HepG2 (cell line): ENCODE data around the gene PPA2. TPM values are rescaled to one million over a fixed set of nuclear protein-coding genes. Genes with fewer than 3 reads are reported as not detected.

ENCODE experiments used
- ATAC-seq: fragments of 200-7000 bp; cut with Tn5 transposase; 3 replicates; pipeline ENCODE4 v1.9.1; 2020; ENCODE audit warnings: mild to moderate bottlenecking, moderate library complexity
- BruUV-seq: library from RNA; stranded (reverse); fragments of 400-500 nt; replicated peaks from 2 replicates; lab custom pipeline; 2021; lab: Mats Ljungman, UMichigan
- CTCF ChIA-PET: fragments of 300-600 bp; formaldehyde crosslinking; extraction: SDS; loops from one replicate; lab custom pipeline; 2021; ENCODE audit warnings: low total read pairs, inconsistent platforms, low intra/inter-chr PET ratio; lab: Yijun Ruan, JAX
- POLR2A ChIA-PET: fragments of 350-600 bp; sonication (Branson Sonifier 250); formaldehyde crosslinking; loops from one replicate; lab custom pipeline; 2020; ENCODE audit warnings: antibody characterized with exemption, inconsistent platforms; lab: Yijun Ruan, JAX
- DNase-seq: peaks from one replicate; pipeline ENCODE4 v3.0.0-alpha.2; 2015; ENCODE audit warnings: low spot score
- FAIRE-seq: peaks from 3 replicates; lab custom pipeline; 2011; peaks lifted over from hg19 to GRCh38; lab: Jason Lieb, UNC
- H2AFZ ChIP-seq: one replicate; pipeline ENCODE4 v1.6.1; 2011; ENCODE audit warnings: low read length, inconsistent platforms
- H3K27ac ChIP-seq: fragments of 300-600 bp; 3 replicates; pipeline ENCODE4 v1.8.0; 2011; ENCODE audit warnings: mixed run types, mild to moderate bottlenecking, mixed read lengths, low read length, inconsistent platforms; ENCODE audit not compliant: insufficient read depth; ENCODE audit errors: extremely low read length
- H3K27me3 ChIP-seq, 2 experiments: fragments of 200-600 bp in 1 of 2; 2 replicates in 1 of 2; 3 replicates in 1 of 2; pipeline versions ENCODE4 v1.6.0 to v1.8.0; 2011; ENCODE audit warnings: low read length in 2 of 2, mild to moderate bottlenecking in 2 of 2, moderate library complexity in 2 of 2, inconsistent platforms in 1 of 2; ENCODE audit not compliant: insufficient read depth in 2 of 2, control insufficient read depth in 1 of 2
- H3K36me3 ChIP-seq, 2 experiments: fragments of 200-600 bp in 1 of 2; replicated peaks in 1 of 2; 2 replicates in 1 of 2; 3 replicates in 1 of 2; pipeline versions ENCODE4 v1.5.1 to v1.8.0; 2011; ENCODE audit warnings: low read length in 2 of 2, inconsistent platforms in 1 of 2; ENCODE audit not compliant: insufficient read depth in 2 of 2, control insufficient read depth in 1 of 2
- H3K4me1 ChIP-seq: 2 replicates; pipeline ENCODE4 v1.5.1; 2012; ENCODE audit warnings: low read length, inconsistent platforms; ENCODE audit not compliant: insufficient read depth
- H3K4me2 ChIP-seq: 2 replicates; pipeline ENCODE4 v1.6.0; 2011; ENCODE audit warnings: low read depth, low read length, inconsistent platforms
- H3K4me3 ChIP-seq, 3 experiments: fragments of 200-600 bp in 1 of 3; sonication (generic), shearing (Covaris generic) in 1 of 3; replicated peaks in 1 of 3; 2 replicates each; pipeline ENCODE4 v1.5.1; 2011 to 2016; ENCODE audit warnings: low read length in 3 of 3, inconsistent platforms in 2 of 3, low read depth in 2 of 3, mild to moderate bottlenecking in 2 of 3, control low read depth in 1 of 3, mixed read lengths in 1 of 3; ENCODE audit not compliant: insufficient read depth in 1 of 3
- H3K79me2 ChIP-seq: one replicate; pipeline ENCODE4 v1.6.1; 2011; ENCODE audit warnings: low read length, inconsistent platforms; ENCODE audit not compliant: insufficient read depth
- H3K9ac ChIP-seq: 2 replicates; pipeline ENCODE4 v1.6.0; 2011; ENCODE audit warnings: mild to moderate bottlenecking, low read depth, low read length, inconsistent platforms; ENCODE audit not compliant: insufficient read depth
- H3K9me3 ChIP-seq: 2 replicates; pipeline ENCODE4 v1.5.1; 2012; ENCODE audit warnings: mild to moderate bottlenecking, low read length
- H4K20me1 ChIP-seq: 2 replicates; pipeline ENCODE4 v1.6.0; 2011; ENCODE audit warnings: inconsistent platforms, mild to moderate bottlenecking, low read length, moderate library complexity; ENCODE audit not compliant: insufficient read depth
- FOSL1 ChIP-seq: sonication (generic); formaldehyde crosslinking; IDR thresholded peaks from 2 replicates; pipeline ENCODE4 v1.9.0; 2021; ENCODE audit warnings: missing genetic modification reagents, borderline replicate concordance
- FOXP4 ChIP-seq: sonication (generic); formaldehyde crosslinking; IDR thresholded peaks from 2 replicates; pipeline ENCODE4 v1.4.0; 2020; ENCODE audit warnings: missing genetic modification reagents
- KAT7 ChIP-seq: IDR thresholded peaks from 2 replicates; pipeline ENCODE4 v1.6.1; 2018; ENCODE audit warnings: borderline replicate concordance, missing compliant biosample characterization
- MAF1 ChIP-seq: sonication (generic); formaldehyde crosslinking; IDR thresholded peaks from 2 replicates; pipeline ENCODE4 v1.5.0; 2020; ENCODE audit warnings: missing genetic modification reagents, borderline replicate concordance
- MNT ChIP-seq: fragments of 450-650 bp; IDR thresholded peaks from 2 replicates; pipeline ENCODE4 v1.6.1; 2016
- NCOR1 ChIP-seq: fragments of 200-600 bp; sonication (generic); IDR thresholded peaks from 2 replicates; pipeline ENCODE4 v1.7.0; 2017; ENCODE audit warnings: antibody characterized with exemption, low read length, borderline replicate concordance
- NR2F2 ChIP-seq: IDR thresholded peaks from 2 replicates; pipeline ENCODE4 v1.6.1; 2012; ENCODE audit warnings: low read depth, inconsistent platforms, borderline replicate concordance
- RFX1 ChIP-seq: fragments of 450-650 bp; IDR thresholded peaks from 2 replicates; pipeline ENCODE4 v1.6.1; 2017
- SP4 ChIP-seq: sonication (generic); formaldehyde crosslinking; IDR thresholded peaks from 2 replicates; pipeline ENCODE4 v1.8.1; 2023; ENCODE audit warnings: mild to moderate bottlenecking, missing genetic modification reagents
- TAF1 ChIP-seq: sonication (generic); formaldehyde crosslinking; IDR thresholded peaks from 2 replicates; pipeline ENCODE4 v1.4.0; 2020; ENCODE audit warnings: missing genetic modification reagents
- TBX2 ChIP-seq: sonication (generic); formaldehyde crosslinking; IDR thresholded peaks from 2 replicates; pipeline ENCODE4 v1.5.0; 2020; ENCODE audit warnings: missing genetic modification reagents, mild to moderate bottlenecking, borderline replicate concordance
- ZNF251 ChIP-seq: sonication (generic); formaldehyde crosslinking; IDR thresholded peaks from 2 replicates; pipeline ENCODE4 v1.9.0; 2021; ENCODE audit warnings: mild to moderate bottlenecking, missing genetic modification reagents
- ZNF329 ChIP-seq: sonication (generic); formaldehyde crosslinking; IDR thresholded peaks from 2 replicates; pipeline ENCODE4 v1.9.0; 2021; ENCODE audit warnings: low read depth, mild to moderate bottlenecking, missing genetic modification reagents
- ZNF510 ChIP-seq: sonication (generic); formaldehyde crosslinking; IDR thresholded peaks from 2 replicates; pipeline ENCODE4 v1.4.0; 2020; ENCODE audit warnings: low read depth, mild to moderate bottlenecking, missing genetic modification reagents
- ZNF580 ChIP-seq: IDR thresholded peaks from 2 replicates; pipeline ENCODE4 v1.6.1; 2016; ENCODE audit warnings: low read depth, borderline replicate concordance
- ZNF652 ChIP-seq: IDR thresholded peaks from 2 replicates; pipeline ENCODE4 v1.6.1; 2016; ENCODE audit warnings: low read depth, borderline replicate concordance
- WGBS: methylation state at CpG from one replicate; pipeline ENCODE4 v1.1.6; 2017; ENCODE audit warnings: low lambda C conversion rate; 5-methylcytosine and 5-hydroxymethylcytosine counted together
- in situ Hi-C: cut with HindIII; loops from 2 replicates; pipeline ENCODE4 v1.10.0; 2017; ENCODE audit warnings: low pct_unique_long_range_greater_than_20kb; ENCODE audit not compliant: extremely low pct_ligation_motif_present
- intact Hi-C: fragments of 100-400 bp; cut with micrococcal nuclease; formaldehyde crosslinking; loops from one replicate; pipeline ENCODE4 v1.10.0; 2022; ENCODE audit not compliant: unreplicated experiment
- polyA plus RNA-seq, 8 experiments: library from polyadenylated mRNA; depleted of rRNA in 3 of 8; stranded (reverse) in 7 of 8; unstranded in 1 of 8; fragments of >200 nt; fragmentation: Illumina TruSeq in 4 of 8; extraction: Trizol in 4 of 8; gene quantifications; 2 replicates each; pipeline versions ENCODE4 v1.2.1 to v1.2.3, GENCODE V29; 2011 to 2016; ENCODE audit warnings: low read depth in 4 of 8, missing spikeins in 1 of 8, mixed read lengths in 1 of 8; ENCODE audit not compliant: insufficient read depth in 1 of 8
- total RNA-seq, 5 experiments: library from RNA; depleted of rRNA; stranded (reverse); fragments of >200 nt; fragmentation: Illumina TruSeq; extraction: Trizol; gene quantifications; 2 replicates each; pipeline ENCODE4 v1.2.3, GENCODE V29; 2016; ENCODE audit warnings: low read depth in 1 of 5

Gene PPA2
- total and polyA plus RNA-seq, 2 of the 13 experiments (the other 11 are each of a cell fraction or from before 2014, with no cell fraction given), result 44.2 to 70.6 TPM

GRCh38 chr4:105389167-105389566 lies 84.7 kb downstream of the PPA2 start:
- no peaks in the 10 kb centered on the region for H3K27me3 ChIP-seq
- no peak overlapping the region for H3K27ac ChIP-seq
- BruUV-seq, result no TSS peak
- DNase-seq (no peak), FAIRE-seq (no peak), ATAC-seq (no peak)
- H3K4me2 ChIP-seq, result no peak overlapping the region
- POLR2A ChIA-PET, result no interaction called here
- H3K9ac ChIP-seq, result no peak overlapping the region
- intact Hi-C loops, result no loop called here
- in situ Hi-C loops, result no loop called here
- no peaks in the 10 kb centered on the region for H3K36me3 ChIP-seq
- CTCF ChIA-PET, result no interaction called here
- H3K4me3 ChIP-seq, result no peak overlapping the region
- H4K20me1 ChIP-seq, result no peaks in the 10 kb centered on the region
- H3K9me3 ChIP-seq, result no peaks in the 10 kb centered on the region
- WGBS, result 92% methylated on average over 3 of the region's 3 CpGs
- TF ChIP-seq ZNF510 (CRISPR knock-in tag) (no peak), ZNF652 (CRISPR knock-in tag) (no peak), ZNF251 (CRISPR knock-in tag) (no peak), RFX1 (no peak), FOXP4 (CRISPR knock-in tag) (no peak), MNT (no peak), FOSL1 (CRISPR knock-in tag) (no peak), ZNF329 (CRISPR knock-in tag) (no peak), NR2F2 (no peak), SP4 (CRISPR knock-in tag) (no peak), ZNF580 (CRISPR knock-in tag) (no peak), TBX2 (CRISPR knock-in tag) (no peak), MAF1 (no peak), KAT7 (no peak), TAF1 (CRISPR knock-in tag) (no peak), NCOR1 (no peak)
- H3K4me1 ChIP-seq, result no peaks in the 10 kb centered on the region
- no peak overlapping the region for H2AFZ ChIP-seq
- no peaks in the 10 kb centered on the region for H3K79me2 ChIP-seq
